ENCODE results near the gene NBL1.

- TF ChIP-seq POLR2A (IDR thresholded peaks at IDR 0.05) (no peak), CTCF (IDR thresholded peaks at IDR 0.05) (no peak), POLR2AphosphoS5 (IDR thresholded peaks at IDR 0.05) (no peak)
These were observed 11.0 kb downstream of the NBL1 start for GRCh38 chr1:19654886-19655717.
